Caco-2 (cell line): ENCODE measurements around the gene SBF2. TPM values are rescaled to one million over a fixed set of nuclear protein-coding genes. Genes with fewer than 3 reads are reported as not detected.

Source experiments
- BruUV-seq: library from RNA; stranded (reverse); fragments of 400-500 nt; replicated peaks from 2 replicates; lab custom pipeline; 2021; lab: Mats Ljungman, UMichigan
- CTCF ChIA-PET: fragments of 300-600 bp; sonication (Branson Sonifier 250); formaldehyde crosslinking; loops from one replicate; lab custom pipeline; 2022; ENCODE audit warnings: antibody characterized with exemption; lab: Charles Lee
- POLR2A ChIA-PET: fragments of 300-600 bp; sonication (Branson Sonifier 250); formaldehyde crosslinking; loops from one replicate; lab custom pipeline; 2022; ENCODE audit warnings: antibody characterized with exemption; lab: Charles Lee
- DNase-seq, 2 experiments: peaks; one replicate each; pipeline versions ENCODE4 v3.0.0 to v3.0.0-alpha.2; 2020 to 2022
- H3K27me3 ChIP-seq: replicated peaks from 2 replicates; pipeline ENCODE4 v1.6.0; 2011; ENCODE audit warnings: low read length; ENCODE audit not compliant: control insufficient read depth, insufficient read depth
- H3K36me3 ChIP-seq: 2 replicates; pipeline ENCODE4 v1.5.1; 2011; ENCODE audit warnings: low read length; ENCODE audit not compliant: control insufficient read depth, insufficient read depth
- H3K4me1 ChIP-seq: fragments of 250-450 bp; sonication (Bioruptor Pico); 2 replicates; pipeline ENCODE4 v1.5.1; 2020; ENCODE audit warnings: mild to moderate bottlenecking
- H3K4me3 ChIP-seq: 2 replicates; pipeline ENCODE4 v1.5.1; 2011; ENCODE audit warnings: low read depth, mild to moderate bottlenecking, control low read depth, low read length
- H3K9me3 ChIP-seq: fragments of 250-450 bp; sonication (Bioruptor Pico); 2 replicates; pipeline ENCODE4 v1.5.1; 2020; ENCODE audit warnings: mild to moderate bottlenecking, moderate library complexity
- H3K27ac Mint-ChIP-seq: one replicate; pipeline ENCODE4 v1.8.0; 2022; ENCODE audit warnings: mixed read lengths; ENCODE audit not compliant: unreplicated experiment
- H3K27me3 Mint-ChIP-seq: one replicate; pipeline ENCODE4 v1.8.0; 2022; ENCODE audit warnings: mixed read lengths; ENCODE audit not compliant: insufficient read depth, unreplicated experiment
- H3K36me3 Mint-ChIP-seq: one replicate; pipeline ENCODE4 v1.8.0; 2022; ENCODE audit warnings: mild to moderate bottlenecking, mixed read lengths; ENCODE audit not compliant: insufficient read depth, unreplicated experiment
- H3K4me1 Mint-ChIP-seq: one replicate; pipeline ENCODE4 v1.8.0; 2022; ENCODE audit warnings: low read depth, mixed read lengths; ENCODE audit not compliant: unreplicated experiment
- H3K4me3 Mint-ChIP-seq: one replicate; pipeline ENCODE4 v1.8.0; 2022; ENCODE audit warnings: mild to moderate bottlenecking, moderate library complexity, mixed read lengths; ENCODE audit not compliant: unreplicated experiment
- H3K9me3 Mint-ChIP-seq: one replicate; pipeline ENCODE4 v1.8.0; 2022; ENCODE audit warnings: mixed read lengths; ENCODE audit not compliant: unreplicated experiment
- CTCF ChIP-seq, 2 experiments: fragments of 200-600 bp in 1 of 2; IDR thresholded peaks; 1 replicate in 1 of 2; 2 replicates in 1 of 2; pipeline versions ENCODE4 v1.5.1 to v1.8.0; 2011 to 2022; ENCODE audit warnings: antibody characterized with exemption in 1 of 2, control low read depth in 1 of 2, inconsistent platforms in 1 of 2, low read depth in 1 of 2, low read length in 1 of 2, mild to moderate bottlenecking in 1 of 2, moderate library complexity in 1 of 2; ENCODE audit not compliant: insufficient read depth in 1 of 2, severe bottlenecking in 1 of 2, unreplicated experiment in 1 of 2
- intact Hi-C: fragments of 100-400 bp; cut with micrococcal nuclease; formaldehyde crosslinking; loops from one replicate; pipeline ENCODE4 v1.10.0; 2022; ENCODE audit not compliant: unreplicated experiment
- total RNA-seq: library from RNA; stranded (reverse); gene quantifications from 2 replicates; pipeline ENCODE4 v1.2.3, GENCODE V29; 2022

SBF2 gene
- total RNA-seq, 1 experiment from 2014 or later, result 72.2 TPM

GRCh38 chr11:9982796-9983579 lies 311.0 kb downstream of the SBF2 start:
- no peak overlapping the region for H3K4me3 ChIP-seq
- peak; percentile 67 to 90 for DNase-seq
- H3K27me3 Mint-ChIP-seq, result no peaks in the 10 kb centered on the region
- no peaks in the 10 kb centered on the region for H3K36me3 ChIP-seq
- no peak overlapping the region for H3K4me3 Mint-ChIP-seq
- no TSS peak for BruUV-seq
- CTCF ChIA-PET, result interaction anchor here (0.6 to 1.4 kb wide), 4 partner anchors 10 to 384 kb away, joined by 3 to 4 read pairs (median 4); no protein-coding TSS in a partner anchor
- H3K4me1 Mint-ChIP-seq, result peaks cover 12% of the 10 kb centered on the region
- no peak for TF ChIP-seq CTCF (IDR thresholded peaks at IDR 0.05; ENCODE audit: insufficient read depth in 1 of 2, low read depth in 1 of 2, low read length in 1 of 2, severe bottlenecking in 1 of 2, unreplicated experiment in 1 of 2)
- peak overlapping the region; percentile 91 for H3K27ac Mint-ChIP-seq
- no peaks in the 10 kb centered on the region for H3K27me3 ChIP-seq
- peaks cover 15% of the 10 kb centered on the region for H3K4me1 ChIP-seq
- H3K36me3 Mint-ChIP-seq, result peaks cover 6% of the 10 kb centered on the region
- H3K9me3 ChIP-seq, result no peaks in the 10 kb centered on the region; the same call in 1 of the 2 replicates
- intact Hi-C loops, result loop anchor here (5.0 kb wide), 1 partner anchor 384 kb away; no protein-coding TSS in a partner anchor
- POLR2A ChIA-PET, result interaction anchor here (0.5 to 0.8 kb wide), 3 partner anchors 224 to 410 kb away, joined by 3 to 4 read pairs (median 3); partner anchors contain the start of gene WEE1
- H3K9me3 Mint-ChIP-seq, result peaks cover 23% of the 10 kb centered on the region

DNA sequence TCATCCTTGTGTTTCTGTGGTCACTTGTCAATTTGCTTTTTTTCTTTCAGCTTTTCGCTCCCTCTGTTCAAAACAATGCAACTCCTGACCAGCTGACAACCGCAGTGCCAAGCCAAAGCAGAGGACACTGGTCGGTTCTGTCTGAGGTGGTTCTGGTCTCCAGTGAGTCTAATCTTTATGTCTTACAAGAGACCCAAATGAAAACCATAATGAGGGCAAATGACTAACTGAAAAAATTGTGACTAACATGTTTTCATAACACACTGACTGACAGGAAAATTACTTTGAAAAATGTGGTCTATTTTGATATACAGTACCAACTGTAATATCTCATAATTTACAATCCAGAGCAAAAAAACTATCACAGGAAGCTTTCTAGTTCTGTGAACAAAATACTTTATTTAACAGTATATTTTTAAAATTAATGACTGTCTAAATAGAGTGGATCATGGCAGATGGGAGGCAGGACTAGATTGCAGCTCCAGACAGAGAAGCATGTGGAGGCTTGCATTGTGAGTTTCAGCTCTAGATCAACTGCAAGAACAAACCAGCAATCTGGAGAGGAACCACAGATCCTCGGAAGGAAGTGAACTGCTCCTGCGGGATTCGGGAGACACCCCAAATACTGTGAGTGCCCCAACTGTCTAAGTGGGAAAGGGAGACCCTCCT lies 311.8 kb downstream of the SBF2 start:
- TF ChIP-seq CTCF (IDR thresholded peaks at IDR 0.05; ENCODE audit: insufficient read depth in 1 of 2, low read depth in 1 of 2, low read length in 1 of 2, severe bottlenecking in 1 of 2, unreplicated experiment in 1 of 2), result no peak
- CTCF ChIA-PET, result interaction anchor here (1.2 to 1.4 kb wide), 2 partner anchors 10 to 384 kb away, joined by 3 to 4 read pairs; no protein-coding TSS in a partner anchor

DNA sequence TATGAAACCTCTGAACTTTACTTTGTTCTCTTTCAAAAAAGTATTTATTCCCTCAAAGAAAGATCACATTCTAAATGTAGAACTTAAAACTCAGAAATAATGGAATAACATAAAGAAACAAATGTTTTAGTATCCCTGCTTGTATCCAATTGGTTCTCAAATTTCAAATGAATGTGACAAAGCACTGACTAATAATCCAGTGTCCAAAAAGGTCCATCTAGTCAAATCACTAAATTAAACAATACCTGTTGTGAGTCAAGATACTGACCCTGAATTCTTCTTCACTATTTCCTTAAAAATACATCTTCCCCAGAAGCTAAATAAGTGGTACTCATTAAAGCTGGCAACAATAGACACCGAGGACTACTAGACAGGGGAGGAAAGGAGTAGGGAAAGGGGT lies 313.1 kb downstream of the SBF2 start:
- peaks cover 6% of the 10 kb centered on the region for H3K36me3 Mint-ChIP-seq
- no peak overlapping the region for H3K27ac Mint-ChIP-seq
- H3K27me3 ChIP-seq, result no peaks in the 10 kb centered on the region
- H3K4me3 ChIP-seq, result no peak overlapping the region
- H3K27me3 Mint-ChIP-seq, result no peaks in the 10 kb centered on the region
- DNase-seq, result no peak
- H3K9me3 ChIP-seq, result no peaks in the 10 kb centered on the region
- H3K4me1 Mint-ChIP-seq, result peaks cover 12% of the 10 kb centered on the region
- intact Hi-C loops, result loop anchor here (5.0 kb wide), 1 partner anchor 386 kb away; no protein-coding TSS in a partner anchor
- H3K9me3 Mint-ChIP-seq, result peaks cover 14% of the 10 kb centered on the region
- ChIA-PET CTCF (no interaction called here), POLR2A (no interaction called here)
- BruUV-seq, result no TSS peak
- H3K4me1 ChIP-seq, result peaks cover 15% of the 10 kb centered on the region
- no peak overlapping the region for H3K4me3 Mint-ChIP-seq
- TF ChIP-seq CTCF (IDR thresholded peaks at IDR 0.05; ENCODE audit: insufficient read depth in 1 of 2, low read depth in 1 of 2, low read length in 1 of 2, severe bottlenecking in 1 of 2, unreplicated experiment in 1 of 2), result no peak
- H3K36me3 ChIP-seq, result no peaks in the 10 kb centered on the region

More for the DNA sequence above, 311.8 kb downstream of the SBF2 start:
- peak overlapping the region; percentile 91 for H3K27ac Mint-ChIP-seq
- no TSS peak for BruUV-seq
- no peak overlapping the region for H3K4me3 ChIP-seq
- peaks cover 6% of the 10 kb centered on the region for H3K36me3 Mint-ChIP-seq
- no peaks in the 10 kb centered on the region for H3K27me3 ChIP-seq
- H3K4me1 ChIP-seq, result peaks cover 15% of the 10 kb centered on the region
- intact Hi-C loops, result loop anchor here (5.0 kb wide), 1 partner anchor 385 kb away; no protein-coding TSS in a partner anchor
- H3K9me3 Mint-ChIP-seq, result peaks cover 21% of the 10 kb centered on the region
- DNase-seq, result no peak
- no peak overlapping the region for H3K4me3 Mint-ChIP-seq
- H3K9me3 ChIP-seq, result no peaks in the 10 kb centered on the region; the same call in 1 of the 2 replicates
- POLR2A ChIA-PET, result interaction anchor here (0.8 kb wide), 1 partner anchor 223 kb away, joined by 3 read pairs; no protein-coding TSS in a partner anchor
- H3K36me3 ChIP-seq, result no peaks in the 10 kb centered on the region
- peaks cover 12% of the 10 kb centered on the region for H3K4me1 Mint-ChIP-seq
- H3K27me3 Mint-ChIP-seq, result no peaks in the 10 kb centered on the region
